PC-3 (cell line): ENCODE results near the gene UTS2R. TPM values are rescaled to one million over a fixed set of nuclear protein-coding genes. Genes with fewer than 3 reads are reported as not detected.

Source experiments
- ATAC-seq: fragments of 200-7000 bp; cut with Tn5 transposase; 2 replicates; pipeline ENCODE4 v1.9.1; 2020; ENCODE audit warnings: mild to moderate bottlenecking, moderate library complexity
- BruUV-seq: library from RNA; stranded (reverse); fragments of 400-500 nt; replicated peaks from 2 replicates; lab custom pipeline; 2021; lab: Mats Ljungman, UMichigan
- CTCF ChIA-PET: fragments of 300-600 bp; sonication (Branson Sonifier 250); formaldehyde crosslinking; loops from one replicate; lab custom pipeline; 2022; ENCODE audit warnings: antibody characterized with exemption; lab: Charles Lee
- POLR2A ChIA-PET: fragments of 300-600 bp; sonication (Branson Sonifier 250); formaldehyde crosslinking; loops from one replicate; lab custom pipeline; 2022; ENCODE audit warnings: antibody characterized with exemption; ENCODE audit not compliant: unreplicated experiment; lab: Charles Lee
- DNase-seq: peaks from one replicate; pipeline ENCODE4 v3.0.0-alpha.2; 2015
- H2AFZ ChIP-seq: fragments of 300-600 bp; sonication (generic); 2 replicates; pipeline ENCODE4 v1.6.0; 2016; ENCODE audit warnings: antibody characterized with exemption, low read length
- H3F3A ChIP-seq: fragments of 300-600 bp; sonication (generic); one replicate; pipeline ENCODE4 v1.6.0; 2017; ENCODE audit warnings: antibody characterized with exemption, low read length, control low read depth, mild to moderate bottlenecking; ENCODE audit not compliant: unreplicated experiment
- H3K27ac ChIP-seq: fragments of 300-600 bp; sonication (generic); 2 replicates; pipeline ENCODE4 v1.5.1; 2016; ENCODE audit warnings: mild to moderate bottlenecking, low read length
- H3K27me3 ChIP-seq: fragments of 300-600 bp; sonication (generic); 2 replicates; pipeline ENCODE4 v1.6.1; 2016; ENCODE audit warnings: low read length, mixed read lengths
- H3K36me3 ChIP-seq: fragments of 300-600 bp; sonication (generic); 2 replicates; pipeline ENCODE4 v1.6.1; 2016; ENCODE audit warnings: low read depth, mixed run types, low read length, mixed read lengths
- H3K4me1 ChIP-seq: fragments of 300-600 bp; sonication (generic); 2 replicates; pipeline ENCODE4 v1.5.1; 2016; ENCODE audit warnings: low read length; ENCODE audit not compliant: insufficient read depth
- H3K4me2 ChIP-seq: fragments of 300-600 bp; sonication (generic); 2 replicates; pipeline ENCODE4 v1.6.0; 2016; ENCODE audit warnings: low read length
- H3K4me3 ChIP-seq: fragments of 300-600 bp; sonication (generic); 2 replicates; pipeline ENCODE4 v1.5.1; 2016; ENCODE audit warnings: mild to moderate bottlenecking, low read length, mixed read lengths
- H3K79me2 ChIP-seq: fragments of 300-600 bp; sonication (generic); 2 replicates; pipeline ENCODE4 v1.6.1; 2017; ENCODE audit warnings: low read length, mixed read lengths
- H3K9ac ChIP-seq: fragments of 300-600 bp; sonication (generic); 2 replicates; pipeline ENCODE4 v1.6.0; 2016; ENCODE audit warnings: mild to moderate bottlenecking, low read length
- H3K9me2 ChIP-seq: fragments of 300-600 bp; sonication (generic); replicated peaks from 2 replicates; pipeline ENCODE4 v1.6.1; 2016; ENCODE audit warnings: mixed run types, low read length, mixed read lengths
- H3K9me3 ChIP-seq: fragments of 300-600 bp; sonication (generic); 2 replicates; pipeline ENCODE4 v1.6.1; 2016; ENCODE audit warnings: low read length, mixed read lengths
- H4K20me1 ChIP-seq: fragments of 300-600 bp; sonication (generic); 2 replicates; pipeline ENCODE4 v1.6.1; 2016; ENCODE audit warnings: low read length, mixed read lengths
- EZH2 ChIP-seq: fragments of 300-600 bp; sonication (generic); IDR thresholded peaks from one replicate; pipeline ENCODE4 v1.6.1; 2017; ENCODE audit warnings: antibody characterized with exemption, mild to moderate bottlenecking, low read length; ENCODE audit not compliant: unreplicated experiment
- EZH2phosphoT487 ChIP-seq: fragments of 300-600 bp; sonication (generic); IDR thresholded peaks from 2 replicates; pipeline ENCODE4 v1.6.1; 2018; ENCODE audit warnings: mild to moderate bottlenecking, antibody characterized with exemption, low read length, borderline replicate concordance
- intact Hi-C: fragments of 100-400 bp; cut with micrococcal nuclease; formaldehyde crosslinking; loops from 2 replicates; pipeline ENCODE4 v1.9.0; 2023
- total RNA-seq: library from RNA; depleted of rRNA; stranded (reverse); fragments of >200 nt; gene quantifications from 2 replicates; pipeline ENCODE4 v1.2.3, GENCODE V29; 2014
- TF ChIP-seq, protein P1 (sequence below): fragments of 300-600 bp; sonication (generic); conservative IDR thresholded peaks from 2 replicates; pipeline ENCODE4 v1.5.1; 2017; ENCODE audit warnings: antibody characterized with exemption, low read depth, mild to moderate bottlenecking, low read length

The UTS2R gene
- total RNA-seq, 1 experiment from 2014 or later: not detected

DNA sequence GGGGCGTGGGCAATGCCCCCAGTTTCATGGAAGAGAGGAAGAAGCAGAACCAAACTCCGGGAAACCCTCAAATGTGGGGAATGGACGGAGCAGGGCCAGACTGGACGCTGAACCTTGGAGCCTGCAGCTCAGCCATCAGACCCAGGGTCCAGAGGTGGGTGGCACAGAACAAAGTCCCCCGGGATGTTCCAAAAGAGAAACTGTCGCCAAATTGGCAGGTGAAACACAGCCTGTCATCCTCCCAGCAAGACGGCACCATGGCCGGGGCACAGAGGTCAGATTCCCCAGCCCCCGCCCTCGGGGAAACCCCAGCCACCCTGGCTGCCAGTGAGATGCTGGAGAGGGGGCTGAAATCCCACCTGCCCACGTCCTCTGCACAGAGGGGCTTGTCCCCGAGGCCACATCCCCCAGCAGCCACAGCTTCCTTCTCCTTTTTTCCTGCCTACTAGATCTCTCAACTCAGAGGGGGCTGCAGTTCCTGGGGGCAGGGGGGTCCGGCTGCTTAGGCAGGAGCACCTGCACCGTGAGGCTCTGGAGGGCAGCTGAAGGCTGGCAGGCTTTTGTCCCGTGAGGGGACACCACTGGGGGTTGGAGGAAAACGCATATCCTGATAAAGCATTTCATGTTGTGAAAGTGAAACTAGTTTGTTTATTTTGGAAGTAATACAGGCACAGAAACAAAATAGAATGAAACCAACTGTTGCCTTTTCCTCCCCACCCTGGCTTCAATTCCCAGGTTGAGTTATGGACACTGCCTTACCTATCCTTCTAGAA is 36.8 kb upstream of the UTS2R start:
- H3F3A ChIP-seq: peaks cover 3% of the 10 kb centered on the region
- peak overlapping the region; percentile 17; the same call in 1 of the 2 replicates for H2AFZ ChIP-seq
- H3K79me2 ChIP-seq: peaks cover 27% of the 10 kb centered on the region
- no peaks in the 10 kb centered on the region for H3K27me3 ChIP-seq
- ChIA-PET POLR2A (no interaction called here), CTCF (no interaction called here)
- intact Hi-C loops: loop anchor here (5.0 kb wide), 1 partner anchor 38 kb away; no protein-coding TSS in a partner anchor
- no peak for ATAC-seq
- H3K9me3 ChIP-seq: no peaks in the 10 kb centered on the region
- H3K4me1 ChIP-seq: peaks cover 57% of the 10 kb centered on the region
- H3K27ac ChIP-seq: peak overlapping the region; percentile 69
- H3K36me3 ChIP-seq: no peaks in the 10 kb centered on the region
- BruUV-seq: TSS peak; percentile 20
- peak overlapping the region; percentile 59 for H3K9ac ChIP-seq
- peak overlapping the region; percentile 76 for H3K4me3 ChIP-seq
- DNase-seq: peak; percentile 49
- H3K4me2 ChIP-seq: peak overlapping the region; percentile 99
- no peaks in the 10 kb centered on the region for H4K20me1 ChIP-seq
- TF ChIP-seq, protein P1, sequence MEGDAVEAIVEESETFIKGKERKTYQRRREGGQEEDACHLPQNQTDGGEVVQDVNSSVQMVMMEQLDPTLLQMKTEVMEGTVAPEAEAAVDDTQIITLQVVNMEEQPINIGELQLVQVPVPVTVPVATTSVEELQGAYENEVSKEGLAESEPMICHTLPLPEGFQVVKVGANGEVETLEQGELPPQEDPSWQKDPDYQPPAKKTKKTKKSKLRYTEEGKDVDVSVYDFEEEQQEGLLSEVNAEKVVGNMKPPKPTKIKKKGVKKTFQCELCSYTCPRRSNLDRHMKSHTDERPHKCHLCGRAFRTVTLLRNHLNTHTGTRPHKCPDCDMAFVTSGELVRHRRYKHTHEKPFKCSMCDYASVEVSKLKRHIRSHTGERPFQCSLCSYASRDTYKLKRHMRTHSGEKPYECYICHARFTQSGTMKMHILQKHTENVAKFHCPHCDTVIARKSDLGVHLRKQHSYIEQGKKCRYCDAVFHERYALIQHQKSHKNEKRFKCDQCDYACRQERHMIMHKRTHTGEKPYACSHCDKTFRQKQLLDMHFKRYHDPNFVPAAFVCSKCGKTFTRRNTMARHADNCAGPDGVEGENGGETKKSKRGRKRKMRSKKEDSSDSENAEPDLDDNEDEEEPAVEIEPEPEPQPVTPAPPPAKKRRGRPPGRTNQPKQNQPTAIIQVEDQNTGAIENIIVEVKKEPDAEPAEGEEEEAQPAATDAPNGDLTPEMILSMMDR: no peak
- no peaks in the 10 kb centered on the region for H3K9me2 ChIP-seq

DNA sequence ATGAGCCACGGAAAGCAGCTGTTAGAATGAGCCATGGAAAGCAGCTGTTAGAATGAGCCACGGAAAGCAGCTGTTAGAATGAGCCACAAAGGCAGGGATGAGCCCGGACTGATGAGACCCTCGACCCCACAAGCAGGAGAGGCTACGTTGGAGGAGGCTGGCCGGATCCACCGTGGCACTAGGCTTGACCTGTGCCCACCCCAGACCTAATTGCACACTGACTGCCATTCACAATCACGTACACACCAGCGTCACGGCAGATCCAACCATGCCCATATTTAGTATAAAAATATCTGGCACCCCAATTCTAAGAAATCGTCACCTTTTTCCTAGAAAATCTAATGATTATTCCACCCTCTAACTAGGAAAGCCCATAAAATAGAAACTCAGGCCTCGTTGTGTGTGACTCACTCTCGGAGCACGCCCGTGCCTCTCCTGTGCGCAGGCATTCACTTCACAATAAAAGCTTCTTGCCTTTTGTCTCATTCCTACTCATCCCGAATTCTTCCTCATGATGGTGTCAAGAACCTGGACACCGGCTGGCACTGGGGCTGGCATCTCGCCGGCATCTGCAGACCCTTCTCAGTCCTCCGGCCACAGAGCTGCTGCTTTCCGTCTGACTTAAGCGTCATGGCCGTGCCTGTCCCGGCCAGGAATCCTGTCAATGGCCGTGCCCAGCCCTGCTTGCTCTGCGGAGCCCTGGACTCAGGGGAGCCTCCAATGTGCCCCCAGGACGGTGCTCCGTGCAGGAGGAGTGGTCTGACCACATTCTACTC is 32.5 kb upstream of the UTS2R start:
- TSS peak; percentile 33 for BruUV-seq
- Histone ChIP-seq H3F3A (peaks cover 3% of the 10 kb centered on the region), H3K9me2 (no peaks in the 10 kb centered on the region), H3K4me2 (peak overlapping the region; percentile 77), H3K27me3 (no peaks in the 10 kb centered on the region), H3K4me1 (peaks cover 31% of the 10 kb centered on the region), H4K20me1 (no peaks in the 10 kb centered on the region), H3K27ac (peak overlapping the region; percentile 54), H3K4me3 (peak overlapping the region; percentile 54), H2AFZ (peak overlapping the region; percentile 73), H3K79me2 (peaks cover 10% of the 10 kb centered on the region), H3K9ac (peak overlapping the region; percentile 12; the same call in 1 of the 2 replicates), H3K36me3 (no peaks in the 10 kb centered on the region), H3K9me3 (no peaks in the 10 kb centered on the region)
- intact Hi-C loops: no loop called here
- ATAC-seq (peak; percentile 75), DNase-seq (peak; percentile 89)
- ChIA-PET CTCF (no interaction called here), POLR2A (no interaction called here)
- TF ChIP-seq, protein P1: no peak
- TF ChIP-seq EZH2phosphoT487: no peak
- no peak for TF ChIP-seq EZH2
